HepG2 (cell line): Measurements from ENCODE around the gene MYD88.

Experiments
- ATF4 ChIP-seq, 2 experiments: fragments of 450-650 bp in 1 of 2; sonication (generic) in 1 of 2; formaldehyde crosslinking; IDR thresholded peaks; 2 replicates each; pipeline versions ENCODE4 v1.5.0 to v1.8.0; 2020 to 2022; ENCODE audit warnings: mild to moderate bottlenecking in 1 of 2, missing genetic modification reagents in 1 of 2
- MAZ ChIP-seq, 2 experiments: sonication (generic) in 1 of 2; formaldehyde crosslinking in 1 of 2; IDR thresholded peaks; 2 replicates each; pipeline versions ENCODE4 v1.5.0 to v1.6.1; 2012 to 2020; ENCODE audit warnings: low read depth in 2 of 2, mild to moderate bottlenecking in 2 of 2, borderline replicate concordance in 1 of 2, improper control_type of control experiment in 1 of 2, low read length in 1 of 2, missing genetic modification reagents in 1 of 2, moderate library complexity in 1 of 2
- TP53 ChIP-seq: sonication (generic); formaldehyde crosslinking; conservative IDR thresholded peaks from 2 replicates; pipeline ENCODE4 v1.4.0; 2020; ENCODE audit warnings: missing genetic modification reagents

- TF ChIP-seq ATF4 (CRISPR knock-in tag; IDR thresholded peaks at IDR 0.05) = no peak
- no peak for TF ChIP-seq TP53 (CRISPR knock-in tag)
- TF ChIP-seq MAZ (IDR thresholded peaks at IDR 0.05; ENCODE audit: borderline replicate concordance, low read depth, low read length) = no peak
- TF ChIP-seq MAZ (CRISPR knock-in tag; IDR thresholded peaks at IDR 0.05; ENCODE audit: low read depth) = no peak
Measured at GRCh38 chr3:38170722-38171121, 32.3 kb downstream of the MYD88 start.
